GF-D8 (cell line): ENCODE measurements around the gene HIGD1B.

Source experiments
- DNase-seq: peaks from one replicate; lab custom pipeline; 2025; lab: John Stamatoyannopoulos, UW

HIGD1B gene

DNA sequence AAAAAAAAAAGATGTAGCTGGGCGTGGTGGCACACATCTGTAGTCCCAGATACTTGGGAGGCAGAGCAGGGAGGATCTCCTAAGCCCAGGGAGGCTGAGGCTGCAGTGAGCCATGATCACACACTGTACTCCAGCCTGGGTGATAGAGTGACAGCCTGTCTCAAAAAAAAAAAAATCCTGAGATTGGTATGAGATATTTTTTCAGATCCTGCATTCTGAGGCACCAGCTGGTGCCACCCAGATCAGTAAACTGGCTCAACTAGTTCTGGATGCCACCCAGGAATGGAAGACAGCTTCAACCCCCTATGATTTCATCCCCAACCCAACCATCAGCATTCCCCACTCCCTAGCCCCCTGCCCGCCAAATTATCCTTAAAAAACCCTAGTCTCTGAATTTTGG, 10.5 kb upstream of the HIGD1B start:
- DNase-seq, result no peak

GRCh38 chr17:44840274-44840673, 7.4 kb upstream of the HIGD1B start:
- no peak for DNase-seq

- DNase-seq, result no peak
Observed at GRCh38 chr17:44840936-44841335, 6.7 kb upstream of the HIGD1B start.

- DNase-seq, result no peak
Observed at GRCh38 chr17:44842748-44843147, 4.9 kb upstream of the HIGD1B start.

DNA sequence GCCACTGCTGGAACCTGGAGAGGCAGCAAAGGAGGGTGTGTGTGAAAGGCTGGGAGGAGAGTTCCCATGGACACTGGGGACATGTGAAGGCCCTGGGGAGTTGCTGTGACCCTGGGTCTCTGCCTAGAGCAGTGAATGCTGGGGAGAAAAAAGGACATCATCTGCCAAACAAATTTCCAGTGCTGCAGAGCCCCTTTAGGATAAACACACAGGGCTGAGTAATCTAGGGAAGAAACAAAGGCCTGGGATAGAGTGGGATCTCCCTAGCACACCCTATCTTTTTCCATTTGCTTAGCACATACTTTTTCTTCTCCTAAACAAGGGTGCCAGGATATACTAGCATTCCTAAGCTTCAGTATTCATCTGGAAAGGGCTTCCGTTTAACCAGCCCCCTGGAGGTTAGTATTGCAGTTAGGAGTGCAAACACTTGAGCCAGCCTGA, 3.3 kb upstream of the HIGD1B start:
- no peak for DNase-seq

GRCh38 chr17:44846206-44846605, 1.5 kb upstream of the HIGD1B start:
- no peak for DNase-seq

GRCh38 chr17:44848257-44848795, 643 bp downstream of the HIGD1B start:
- no peak for DNase-seq

GRCh38 chr17:44848961-44849489, 1.3 kb downstream of the HIGD1B start:
- no peak for DNase-seq

GRCh38 chr17:44850025-44850424, 2.3 kb downstream of the HIGD1B start:
- no peak for DNase-seq

- no peak for DNase-seq
Observed at GRCh38 chr17:44850612-44851011, 2.9 kb downstream of the HIGD1B start.

- DNase-seq, result no peak
Observed at GRCh38 chr17:44854192-44854591, 6.5 kb downstream of the HIGD1B start.

DNA sequence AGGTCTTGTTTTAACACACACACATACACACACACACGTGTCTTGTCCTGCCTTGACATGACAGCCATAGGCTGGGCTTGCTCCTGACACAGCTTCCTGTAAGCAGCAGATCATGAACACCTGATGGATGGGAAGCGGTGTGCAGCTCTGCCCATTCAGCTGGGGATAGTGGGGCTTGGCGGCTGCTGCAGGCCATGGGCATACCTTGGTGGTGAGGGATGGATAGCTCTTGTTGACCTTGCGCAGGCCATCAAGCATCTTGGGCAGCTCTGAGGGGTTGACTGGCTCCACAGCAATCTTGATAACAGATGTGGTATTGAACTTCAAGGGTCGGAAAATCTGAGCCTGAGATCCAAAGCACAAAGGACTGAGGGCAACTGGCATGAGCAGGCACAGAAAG, 12.0 kb downstream of the HIGD1B start:
- DNase-seq, result no peak

- DNase-seq, result no peak
Observed at GRCh38 chr17:44862278-44862914, 14.7 kb downstream of the HIGD1B start.

DNA sequence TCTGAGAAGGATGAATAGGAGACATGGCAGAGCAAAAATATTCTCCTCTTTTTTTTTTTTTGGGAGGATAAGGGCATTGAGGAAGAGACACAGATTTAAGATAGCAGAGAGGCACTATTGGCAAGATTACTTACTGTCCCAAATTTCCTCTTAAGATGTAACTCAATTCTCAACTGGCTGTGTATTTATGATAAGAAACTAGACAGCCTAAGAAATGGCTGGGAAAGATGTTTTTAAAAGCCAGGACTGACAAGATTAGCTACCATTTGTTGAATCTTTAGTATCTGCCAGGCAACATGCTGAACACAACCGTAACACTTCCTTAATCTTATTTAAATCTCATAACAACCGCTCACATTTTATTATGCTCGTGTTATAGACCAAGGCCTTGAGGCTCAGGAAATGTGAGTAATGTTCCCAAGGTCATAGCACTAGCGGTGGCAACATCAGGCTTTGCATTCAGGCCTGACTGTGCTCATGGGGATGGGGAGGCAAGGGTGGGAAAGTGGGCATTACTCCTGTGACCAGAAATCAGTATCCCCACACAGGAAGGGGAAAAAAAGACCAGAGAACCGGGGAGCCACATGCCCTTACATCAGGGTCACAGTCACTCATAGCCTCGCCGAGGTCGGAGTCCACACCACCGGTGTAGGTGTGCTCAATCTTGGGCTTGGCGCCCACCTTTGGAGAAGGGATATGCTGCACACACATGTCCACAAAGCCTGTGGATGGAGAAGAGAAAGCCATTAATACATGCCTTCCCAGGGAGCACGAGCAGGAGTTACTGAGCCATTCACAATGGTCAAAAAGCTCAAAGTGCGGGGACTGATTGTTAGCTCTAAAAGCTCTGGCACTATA, 15.6 kb downstream of the HIGD1B start:
- no peak for DNase-seq

DNA sequence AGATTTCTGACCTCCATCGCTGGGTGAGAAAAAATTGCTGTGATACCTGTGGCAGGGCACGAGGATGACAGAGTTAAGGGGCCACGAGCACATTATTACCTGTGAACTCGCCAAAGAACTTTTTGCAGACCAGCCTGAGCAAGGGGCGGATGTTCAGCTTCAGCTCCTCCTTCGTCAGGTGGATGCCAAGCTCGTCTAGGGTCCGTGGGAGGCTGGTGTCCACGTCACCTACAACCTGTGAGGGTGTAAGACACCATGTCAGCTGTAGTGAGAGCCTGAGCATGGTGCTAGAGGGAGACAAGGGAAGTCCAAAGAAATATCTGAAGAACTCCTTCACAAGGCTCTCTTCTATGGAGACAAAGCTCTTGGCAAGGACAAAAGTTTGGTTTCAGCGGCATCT, 17.1 kb downstream of the HIGD1B start:
- no peak for DNase-seq

GRCh38 chr17:44865231-44865660, 17.6 kb downstream of the HIGD1B start:
- DNase-seq, result peak; percentile 28

DNA sequence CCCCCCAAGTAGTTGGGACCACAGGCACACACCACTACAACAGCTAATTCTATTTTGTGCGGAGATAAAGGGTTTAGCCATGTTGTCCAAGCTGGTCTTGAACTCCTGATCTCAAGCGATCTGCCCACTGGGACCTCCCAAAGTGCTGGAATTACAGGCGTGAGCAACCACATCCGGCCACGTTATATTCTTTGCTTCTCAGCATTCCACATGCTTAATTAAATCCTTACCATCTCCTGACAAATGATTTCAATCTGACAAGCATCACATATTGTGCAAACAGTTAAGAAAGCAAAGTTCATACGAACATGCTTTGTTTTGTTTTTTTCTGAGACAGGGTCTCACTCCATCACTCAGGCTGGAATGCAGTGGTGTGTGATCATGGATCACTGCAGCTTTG, 18.2 kb downstream of the HIGD1B start:
- DNase-seq, result no peak

DNA sequence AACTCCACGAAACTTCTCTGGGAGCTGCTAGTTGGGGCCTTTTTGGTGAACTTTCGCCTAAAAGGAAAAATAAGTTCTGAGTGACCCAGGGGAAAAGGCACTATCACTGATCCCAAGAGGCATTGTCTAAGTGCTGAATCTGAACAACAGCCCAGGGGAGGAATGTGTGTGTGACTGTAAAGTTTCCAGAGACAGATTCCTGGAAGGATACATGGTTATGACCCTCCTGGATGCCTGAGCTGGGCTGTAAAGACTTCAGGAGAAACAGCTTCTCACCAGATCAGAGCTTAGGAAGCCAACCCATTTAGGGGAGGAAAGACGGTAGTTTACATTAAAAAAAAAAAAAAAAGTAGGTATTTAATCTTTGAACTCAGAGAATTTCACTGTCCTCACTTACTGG, 20.2 kb downstream of the HIGD1B start:
- no peak for DNase-seq

- no peak for DNase-seq
Observed at GRCh38 chr17:44871556-44871955, 23.9 kb downstream of the HIGD1B start.

DNA sequence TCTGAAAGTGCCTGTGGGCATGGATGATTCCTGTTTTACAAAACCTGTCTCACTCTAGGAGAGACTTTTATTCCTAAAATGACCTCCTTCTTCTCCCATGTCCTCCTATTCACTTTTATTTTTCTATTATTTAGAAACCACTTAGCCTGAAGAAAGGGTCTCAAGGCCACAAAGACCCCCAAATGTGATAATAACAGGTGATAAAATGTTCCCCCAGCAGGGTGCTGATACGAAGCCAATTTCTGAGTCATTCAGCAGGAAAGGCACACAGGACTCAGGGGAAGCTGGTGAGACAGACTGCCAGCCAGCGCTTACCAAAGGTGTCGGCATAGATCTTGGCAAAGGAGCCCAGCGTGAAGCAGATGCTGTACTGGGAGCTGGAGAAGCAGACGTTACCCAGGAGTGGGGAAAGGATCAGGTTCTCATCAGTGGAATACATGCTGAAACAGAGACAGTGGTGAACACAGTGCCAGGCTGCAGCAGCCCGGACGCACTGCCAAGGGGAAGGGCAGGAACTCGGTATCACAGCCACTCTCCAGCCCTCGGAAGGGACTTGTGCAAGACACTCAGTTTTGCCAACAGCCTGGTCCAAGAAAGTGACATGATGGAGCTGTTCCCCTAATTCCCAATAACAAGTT, 24.6 kb downstream of the HIGD1B start:
- no peak for DNase-seq

GRCh38 chr17:44875761-44876160, 28.1 kb downstream of the HIGD1B start:
- no peak for DNase-seq

- DNase-seq, result no peak
Observed at GRCh38 chr17:44877121-44877520, 29.4 kb downstream of the HIGD1B start.
